GM23338 (cell line): ENCODE results near the gene CTNND2. TPM values are rescaled to one million over a fixed set of nuclear protein-coding genes. Genes with fewer than 3 reads are reported as not detected.

ENCODE experiments used
- ATAC-seq: fragments of 200-7000 bp; cut with Tn5 transposase; 3 replicates; pipeline ENCODE4 v1.9.1; 2020
- DNase-seq: peaks from one replicate; pipeline ENCODE4 v3.0.0-alpha.2; 2015; ENCODE audit warnings: low spot score
- H2AFZ ChIP-seq: fragments of 200-600 bp; sonication (generic); 2 replicates; pipeline ENCODE4 v1.8.0; 2016; ENCODE audit warnings: antibody characterized with exemption, mild to moderate bottlenecking, moderate library complexity
- H3F3A ChIP-seq: fragments of 200-600 bp; sonication (generic); replicated peaks from 2 replicates; pipeline ENCODE4 v1.8.0; 2017; ENCODE audit warnings: antibody characterized with exemption, mixed run types, low read depth
- H3K27ac ChIP-seq: fragments of 200-600 bp; sonication (generic); 2 replicates; pipeline ENCODE4 v1.6.1; 2016; ENCODE audit warnings: low read depth
- H3K27me3 ChIP-seq: fragments of 200-600 bp; sonication (generic); 2 replicates; pipeline ENCODE4 v1.8.0; 2016; ENCODE audit warnings: mild to moderate bottlenecking, mixed run types, moderate library complexity; ENCODE audit not compliant: insufficient read depth
- H3K36me3 ChIP-seq: fragments of 200-600 bp; sonication (generic); 2 replicates; pipeline ENCODE4 v1.8.0; 2016; ENCODE audit warnings: mild to moderate bottlenecking; ENCODE audit not compliant: insufficient read depth
- H3K4me1 ChIP-seq: fragments of 200-600 bp; sonication (generic); 2 replicates; pipeline ENCODE4 v1.8.0; 2016; ENCODE audit warnings: mild to moderate bottlenecking, moderate library complexity; ENCODE audit not compliant: insufficient read depth
- H3K4me2 ChIP-seq: fragments of 200-600 bp; sonication (generic); 2 replicates; pipeline ENCODE4 v1.7.1; 2017; ENCODE audit warnings: mixed run types
- H3K4me3 ChIP-seq: fragments of 200-600 bp; sonication (generic); 2 replicates; pipeline ENCODE4 v1.6.1; 2016; ENCODE audit warnings: mixed run types
- H3K79me2 ChIP-seq: fragments of 200-600 bp; sonication (generic); replicated peaks from 2 replicates; pipeline ENCODE4 v1.8.0; 2017; ENCODE audit warnings: mild to moderate bottlenecking; ENCODE audit not compliant: insufficient read depth
- H3K9me2 ChIP-seq: fragments of 200-600 bp; sonication (generic); 2 replicates; pipeline ENCODE4 v1.8.0; 2017; ENCODE audit not compliant: insufficient read depth
- H4K20me1 ChIP-seq: fragments of 200-600 bp; sonication (generic); replicated peaks from 2 replicates; pipeline ENCODE4 v1.8.0; 2017; ENCODE audit warnings: mild to moderate bottlenecking; ENCODE audit not compliant: insufficient read depth
- H3K27ac Mint-ChIP-seq: 2 replicates; pipeline ENCODE4 v1.8.0; 2020; ENCODE audit warnings: inconsistent platforms, mild to moderate bottlenecking, moderate library complexity, mixed read lengths
- H3K27me3 Mint-ChIP-seq: 3 replicates; pipeline ENCODE4 v1.8.0; 2022; ENCODE audit warnings: low read depth, mild to moderate bottlenecking, moderate library complexity, mixed read lengths, inconsistent platforms; ENCODE audit not compliant: insufficient read depth, poor library complexity
- H3K36me3 Mint-ChIP-seq: 3 replicates; pipeline ENCODE4 v1.8.0; 2021; ENCODE audit warnings: low read depth, mild to moderate bottlenecking, inconsistent platforms, moderate library complexity, mixed read lengths
- H3K4me1 Mint-ChIP-seq: 3 replicates; pipeline ENCODE4 v1.8.0; 2020; ENCODE audit warnings: mild to moderate bottlenecking, inconsistent platforms, mixed read lengths
- H3K4me3 Mint-ChIP-seq: 3 replicates; pipeline ENCODE4 v1.8.0; 2021; ENCODE audit warnings: moderate library complexity, mild to moderate bottlenecking, inconsistent platforms, mixed read lengths
- H3K9me3 Mint-ChIP-seq: 3 replicates; pipeline ENCODE4 v1.8.0; 2020; ENCODE audit warnings: moderate library complexity, mild to moderate bottlenecking, inconsistent platforms, mixed read lengths
- CREB1 ChIP-seq: fragments of 250-450 bp; sonication (Bioruptor Pico); IDR thresholded peaks from 2 replicates; pipeline ENCODE4 v1.5.0; 2020; ENCODE audit warnings: low read depth, mild to moderate bottlenecking, moderate library complexity
- EZH2 ChIP-seq: fragments of 200-600 bp; sonication (generic); IDR thresholded peaks from one replicate; pipeline ENCODE4 v1.8.0; 2017; ENCODE audit warnings: antibody characterized with exemption, mild to moderate bottlenecking, low read depth; ENCODE audit not compliant: unreplicated experiment
- EZH2phosphoT487 ChIP-seq: fragments of 200-600 bp; sonication (generic); IDR thresholded peaks from one replicate; pipeline ENCODE4 v1.8.1; 2018; ENCODE audit warnings: antibody characterized with exemption; ENCODE audit not compliant: unreplicated experiment
- JUNB ChIP-seq: IDR thresholded peaks from one replicate; pipeline ENCODE4 v1.6.1; 2016; ENCODE audit warnings: antibody characterized with exemption; ENCODE audit not compliant: unreplicated experiment
- NANOG ChIP-seq: IDR thresholded peaks from 2 replicates; pipeline ENCODE4 v1.6.1; 2016; ENCODE audit warnings: antibody characterized with exemption, borderline replicate concordance
- POLR2AphosphoS5 ChIP-seq: IDR thresholded peaks from 2 replicates; pipeline ENCODE4 v1.6.1; 2016; ENCODE audit warnings: antibody characterized with exemption, low read depth
- STAT1 ChIP-seq: IDR thresholded peaks from one replicate; pipeline ENCODE4 v1.6.1; 2016; ENCODE audit warnings: antibody characterized with exemption; ENCODE audit not compliant: unreplicated experiment
- ZNF114 ChIP-seq: fragments of 250-450 bp; sonication (Bioruptor Pico); IDR thresholded peaks from 2 replicates; pipeline ENCODE4 v1.5.0; 2020; ENCODE audit warnings: mild to moderate bottlenecking, moderate library complexity
- ZNF331 ChIP-seq: fragments of 250-450 bp; sonication (Bioruptor Pico); IDR thresholded peaks from 2 replicates; pipeline ENCODE4 v1.5.0; 2020; ENCODE audit warnings: low read depth, mild to moderate bottlenecking, moderate library complexity
- polyA plus RNA-seq: library from polyadenylated mRNA; unstranded; fragments of >200 nt; fragmentation: Nextera tagmentation; extraction: Ambion mirVana; gene quantifications from 2 replicates; pipeline ENCODE4 v1.2.1, GENCODE V29; 2016
- total RNA-seq: library from RNA; depleted of rRNA; stranded (reverse); fragments of >200 nt; shearing (Covaris generic); gene quantifications from 2 replicates; pipeline ENCODE4 v1.2.3, GENCODE V29; 2014
- TF ChIP-seq, protein P1 (sequence below), 2 experiments: fragments of 200-600 bp in 1 of 2; sonication (generic) in 1 of 2; conservative IDR thresholded peaks; 2 replicates each; pipeline versions ENCODE4 v1.5.1 to v1.6.1; 2016 to 2017; ENCODE audit warnings: antibody characterized with exemption in 2 of 2, low read depth in 2 of 2, mild to moderate bottlenecking in 2 of 2, moderate library complexity in 1 of 2
- TF ChIP-seq, protein P2 (sequence below): fragments of 250-450 bp; sonication (Bioruptor Pico); IDR thresholded peaks from 2 replicates; pipeline ENCODE4 v1.5.0; 2020; ENCODE audit warnings: mild to moderate bottlenecking, moderate library complexity
- TF ChIP-seq, protein P3 (sequence below): IDR thresholded peaks from one replicate; pipeline ENCODE4 v1.6.1; 2018; ENCODE audit warnings: antibody characterized with exemption; ENCODE audit not compliant: unreplicated experiment
- TF ChIP-seq, protein P4 (sequence below): IDR thresholded peaks from 2 replicates; pipeline ENCODE4 v1.6.1; 2016; ENCODE audit warnings: antibody characterized with exemption

Gene CTNND2
- total and polyA plus RNA-seq, 2 experiments from 2014 or later = 5.1 to 7.0 TPM

DNA sequence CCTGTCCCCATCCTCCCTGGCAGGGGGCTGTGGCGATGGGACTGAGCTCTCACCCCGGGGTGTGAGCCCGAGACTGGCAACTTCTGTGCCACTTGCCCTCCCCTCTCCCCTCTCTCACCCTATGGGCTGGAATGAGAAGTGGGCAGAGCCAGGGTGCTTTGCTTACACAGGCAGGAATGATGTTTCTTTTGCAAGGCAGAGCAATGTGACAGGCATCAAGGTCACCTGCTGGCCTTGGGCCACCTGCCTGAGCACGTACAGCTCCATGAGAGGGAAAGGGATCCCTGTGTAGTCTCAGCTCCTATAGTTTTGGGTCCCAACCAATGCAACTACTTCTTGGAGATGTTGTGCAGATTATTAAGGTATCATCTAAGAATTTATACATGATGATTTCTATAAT lies 890.5 kb downstream of the CTNND2 start:
- Histone ChIP-seq H3F3A (no peaks in the 10 kb centered on the region), H2AFZ (no peak overlapping the region), H3K27me3 (no peaks in the 10 kb centered on the region), H4K20me1 (no peaks in the 10 kb centered on the region), H3K4me1 (no peaks in the 10 kb centered on the region), H3K4me3 (no peak overlapping the region), H3K36me3 (no peaks in the 10 kb centered on the region), H3K9me2 (no peaks in the 10 kb centered on the region), H3K4me2 (no peak overlapping the region), H3K79me2 (no peaks in the 10 kb centered on the region), H3K27ac (no peak overlapping the region)
- H3K4me1 Mint-ChIP-seq = no peaks in the 10 kb centered on the region
- no peaks in the 10 kb centered on the region for H3K27me3 Mint-ChIP-seq
- H3K36me3 Mint-ChIP-seq = no peaks in the 10 kb centered on the region
- no peak overlapping the region for H3K4me3 Mint-ChIP-seq
- ATAC-seq = no peak
- TF ChIP-seq, protein P1, sequence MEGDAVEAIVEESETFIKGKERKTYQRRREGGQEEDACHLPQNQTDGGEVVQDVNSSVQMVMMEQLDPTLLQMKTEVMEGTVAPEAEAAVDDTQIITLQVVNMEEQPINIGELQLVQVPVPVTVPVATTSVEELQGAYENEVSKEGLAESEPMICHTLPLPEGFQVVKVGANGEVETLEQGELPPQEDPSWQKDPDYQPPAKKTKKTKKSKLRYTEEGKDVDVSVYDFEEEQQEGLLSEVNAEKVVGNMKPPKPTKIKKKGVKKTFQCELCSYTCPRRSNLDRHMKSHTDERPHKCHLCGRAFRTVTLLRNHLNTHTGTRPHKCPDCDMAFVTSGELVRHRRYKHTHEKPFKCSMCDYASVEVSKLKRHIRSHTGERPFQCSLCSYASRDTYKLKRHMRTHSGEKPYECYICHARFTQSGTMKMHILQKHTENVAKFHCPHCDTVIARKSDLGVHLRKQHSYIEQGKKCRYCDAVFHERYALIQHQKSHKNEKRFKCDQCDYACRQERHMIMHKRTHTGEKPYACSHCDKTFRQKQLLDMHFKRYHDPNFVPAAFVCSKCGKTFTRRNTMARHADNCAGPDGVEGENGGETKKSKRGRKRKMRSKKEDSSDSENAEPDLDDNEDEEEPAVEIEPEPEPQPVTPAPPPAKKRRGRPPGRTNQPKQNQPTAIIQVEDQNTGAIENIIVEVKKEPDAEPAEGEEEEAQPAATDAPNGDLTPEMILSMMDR (conservative IDR thresholded peaks at IDR 0.05; ENCODE audit: low read depth in 2 of 2) = no peak
- TF ChIP-seq ZNF331 (CRISPR knock-in tag) (no peak), NANOG (no peak), EZH2phosphoT487 (no peak), EZH2 (no peak), ZNF114 (CRISPR knock-in tag) (no peak), JUNB (no peak), CREB1 (CRISPR knock-in tag) (no peak), POLR2AphosphoS5 (no peak), STAT1 (no peak)
- TF ChIP-seq, protein P2, sequence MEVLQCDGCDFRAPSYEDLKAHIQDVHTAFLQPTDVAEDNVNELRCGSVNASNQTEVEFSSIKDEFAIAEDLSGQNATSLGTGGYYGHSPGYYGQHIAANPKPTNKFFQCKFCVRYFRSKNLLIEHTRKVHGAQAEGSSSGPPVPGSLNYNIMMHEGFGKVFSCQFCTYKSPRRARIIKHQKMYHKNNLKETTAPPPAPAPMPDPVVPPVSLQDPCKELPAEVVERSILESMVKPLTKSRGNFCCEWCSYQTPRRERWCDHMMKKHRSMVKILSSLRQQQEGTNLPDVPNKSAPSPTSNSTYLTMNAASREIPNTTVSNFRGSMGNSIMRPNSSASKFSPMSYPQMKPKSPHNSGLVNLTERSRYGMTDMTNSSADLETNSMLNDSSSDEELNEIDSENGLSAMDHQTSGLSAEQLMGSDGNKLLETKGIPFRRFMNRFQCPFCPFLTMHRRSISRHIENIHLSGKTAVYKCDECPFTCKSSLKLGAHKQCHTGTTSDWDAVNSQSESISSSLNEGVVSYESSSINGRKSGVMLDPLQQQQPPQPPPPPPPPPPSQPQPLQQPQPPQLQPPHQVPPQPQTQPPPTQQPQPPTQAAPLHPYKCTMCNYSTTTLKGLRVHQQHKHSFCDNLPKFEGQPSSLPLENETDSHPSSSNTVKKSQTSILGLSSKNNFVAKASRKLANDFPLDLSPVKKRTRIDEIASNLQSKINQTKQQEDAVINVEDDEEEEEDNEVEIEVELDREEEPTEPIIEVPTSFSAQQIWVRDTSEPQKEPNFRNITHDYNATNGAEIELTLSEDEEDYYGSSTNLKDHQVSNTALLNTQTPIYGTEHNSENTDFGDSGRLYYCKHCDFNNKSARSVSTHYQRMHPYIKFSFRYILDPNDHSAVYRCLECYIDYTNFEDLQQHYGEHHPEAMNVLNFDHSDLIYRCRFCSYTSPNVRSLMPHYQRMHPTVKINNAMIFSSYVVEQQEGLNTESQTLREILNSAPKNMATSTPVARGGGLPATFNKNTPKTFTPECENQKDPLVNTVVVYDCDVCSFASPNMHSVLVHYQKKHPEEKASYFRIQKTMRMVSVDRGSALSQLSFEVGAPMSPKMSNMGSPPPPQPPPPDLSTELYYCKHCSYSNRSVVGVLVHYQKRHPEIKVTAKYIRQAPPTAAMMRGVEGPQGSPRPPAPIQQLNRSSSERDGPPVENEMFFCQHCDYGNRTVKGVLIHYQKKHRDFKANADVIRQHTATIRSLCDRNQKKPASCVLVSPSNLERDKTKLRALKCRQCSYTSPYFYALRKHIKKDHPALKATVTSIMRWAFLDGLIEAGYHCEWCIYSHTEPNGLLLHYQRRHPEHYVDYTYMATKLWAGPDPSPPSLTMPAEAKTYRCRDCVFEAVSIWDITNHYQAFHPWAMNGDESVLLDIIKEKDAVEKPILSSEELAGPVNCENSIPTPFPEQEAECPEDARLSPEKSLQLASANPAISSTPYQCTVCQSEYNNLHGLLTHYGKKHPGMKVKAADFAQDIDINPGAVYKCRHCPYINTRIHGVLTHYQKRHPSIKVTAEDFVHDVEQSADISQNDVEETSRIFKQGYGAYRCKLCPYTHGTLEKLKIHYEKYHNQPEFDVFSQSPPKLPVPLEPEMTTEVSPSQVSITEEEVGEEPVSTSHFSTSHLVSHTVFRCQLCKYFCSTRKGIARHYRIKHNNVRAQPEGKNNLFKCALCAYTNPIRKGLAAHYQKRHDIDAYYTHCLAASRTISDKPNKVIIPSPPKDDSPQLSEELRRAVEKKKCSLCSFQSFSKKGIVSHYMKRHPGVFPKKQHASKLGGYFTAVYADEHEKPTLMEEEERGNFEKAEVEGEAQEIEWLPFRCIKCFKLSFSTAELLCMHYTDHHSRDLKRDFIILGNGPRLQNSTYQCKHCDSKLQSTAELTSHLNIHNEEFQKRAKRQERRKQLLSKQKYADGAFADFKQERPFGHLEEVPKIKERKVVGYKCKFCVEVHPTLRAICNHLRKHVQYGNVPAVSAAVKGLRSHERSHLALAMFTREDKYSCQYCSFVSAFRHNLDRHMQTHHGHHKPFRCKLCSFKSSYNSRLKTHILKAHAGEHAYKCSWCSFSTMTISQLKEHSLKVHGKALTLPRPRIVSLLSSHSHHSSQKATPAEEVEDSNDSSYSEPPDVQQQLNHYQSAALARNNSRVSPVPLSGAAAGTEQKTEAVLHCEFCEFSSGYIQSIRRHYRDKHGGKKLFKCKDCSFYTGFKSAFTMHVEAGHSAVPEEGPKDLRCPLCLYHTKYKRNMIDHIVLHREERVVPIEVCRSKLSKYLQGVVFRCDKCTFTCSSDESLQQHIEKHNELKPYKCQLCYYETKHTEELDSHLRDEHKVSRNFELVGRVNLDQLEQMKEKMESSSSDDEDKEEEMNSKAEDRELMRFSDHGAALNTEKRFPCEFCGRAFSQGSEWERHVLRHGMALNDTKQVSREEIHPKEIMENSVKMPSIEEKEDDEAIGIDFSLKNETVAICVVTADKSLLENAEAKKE (CRISPR knock-in tag) = no peak
- TF ChIP-seq, protein P3, sequence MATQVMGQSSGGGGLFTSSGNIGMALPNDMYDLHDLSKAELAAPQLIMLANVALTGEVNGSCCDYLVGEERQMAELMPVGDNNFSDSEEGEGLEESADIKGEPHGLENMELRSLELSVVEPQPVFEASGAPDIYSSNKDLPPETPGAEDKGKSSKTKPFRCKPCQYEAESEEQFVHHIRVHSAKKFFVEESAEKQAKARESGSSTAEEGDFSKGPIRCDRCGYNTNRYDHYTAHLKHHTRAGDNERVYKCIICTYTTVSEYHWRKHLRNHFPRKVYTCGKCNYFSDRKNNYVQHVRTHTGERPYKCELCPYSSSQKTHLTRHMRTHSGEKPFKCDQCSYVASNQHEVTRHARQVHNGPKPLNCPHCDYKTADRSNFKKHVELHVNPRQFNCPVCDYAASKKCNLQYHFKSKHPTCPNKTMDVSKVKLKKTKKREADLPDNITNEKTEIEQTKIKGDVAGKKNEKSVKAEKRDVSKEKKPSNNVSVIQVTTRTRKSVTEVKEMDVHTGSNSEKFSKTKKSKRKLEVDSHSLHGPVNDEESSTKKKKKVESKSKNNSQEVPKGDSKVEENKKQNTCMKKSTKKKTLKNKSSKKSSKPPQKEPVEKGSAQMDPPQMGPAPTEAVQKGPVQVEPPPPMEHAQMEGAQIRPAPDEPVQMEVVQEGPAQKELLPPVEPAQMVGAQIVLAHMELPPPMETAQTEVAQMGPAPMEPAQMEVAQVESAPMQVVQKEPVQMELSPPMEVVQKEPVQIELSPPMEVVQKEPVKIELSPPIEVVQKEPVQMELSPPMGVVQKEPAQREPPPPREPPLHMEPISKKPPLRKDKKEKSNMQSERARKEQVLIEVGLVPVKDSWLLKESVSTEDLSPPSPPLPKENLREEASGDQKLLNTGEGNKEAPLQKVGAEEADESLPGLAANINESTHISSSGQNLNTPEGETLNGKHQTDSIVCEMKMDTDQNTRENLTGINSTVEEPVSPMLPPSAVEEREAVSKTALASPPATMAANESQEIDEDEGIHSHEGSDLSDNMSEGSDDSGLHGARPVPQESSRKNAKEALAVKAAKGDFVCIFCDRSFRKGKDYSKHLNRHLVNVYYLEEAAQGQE = no peak
- TF ChIP-seq, protein P4, sequence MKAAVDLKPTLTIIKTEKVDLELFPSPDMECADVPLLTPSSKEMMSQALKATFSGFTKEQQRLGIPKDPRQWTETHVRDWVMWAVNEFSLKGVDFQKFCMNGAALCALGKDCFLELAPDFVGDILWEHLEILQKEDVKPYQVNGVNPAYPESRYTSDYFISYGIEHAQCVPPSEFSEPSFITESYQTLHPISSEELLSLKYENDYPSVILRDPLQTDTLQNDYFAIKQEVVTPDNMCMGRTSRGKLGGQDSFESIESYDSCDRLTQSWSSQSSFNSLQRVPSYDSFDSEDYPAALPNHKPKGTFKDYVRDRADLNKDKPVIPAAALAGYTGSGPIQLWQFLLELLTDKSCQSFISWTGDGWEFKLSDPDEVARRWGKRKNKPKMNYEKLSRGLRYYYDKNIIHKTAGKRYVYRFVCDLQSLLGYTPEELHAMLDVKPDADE = no peak
- DNase-seq = no peak
- H3K9me3 Mint-ChIP-seq = no peaks in the 10 kb centered on the region
- no peak overlapping the region for H3K27ac Mint-ChIP-seq
